ENCODE measurements around the gene ZNF214.

ZNF214 gene

DNA sequence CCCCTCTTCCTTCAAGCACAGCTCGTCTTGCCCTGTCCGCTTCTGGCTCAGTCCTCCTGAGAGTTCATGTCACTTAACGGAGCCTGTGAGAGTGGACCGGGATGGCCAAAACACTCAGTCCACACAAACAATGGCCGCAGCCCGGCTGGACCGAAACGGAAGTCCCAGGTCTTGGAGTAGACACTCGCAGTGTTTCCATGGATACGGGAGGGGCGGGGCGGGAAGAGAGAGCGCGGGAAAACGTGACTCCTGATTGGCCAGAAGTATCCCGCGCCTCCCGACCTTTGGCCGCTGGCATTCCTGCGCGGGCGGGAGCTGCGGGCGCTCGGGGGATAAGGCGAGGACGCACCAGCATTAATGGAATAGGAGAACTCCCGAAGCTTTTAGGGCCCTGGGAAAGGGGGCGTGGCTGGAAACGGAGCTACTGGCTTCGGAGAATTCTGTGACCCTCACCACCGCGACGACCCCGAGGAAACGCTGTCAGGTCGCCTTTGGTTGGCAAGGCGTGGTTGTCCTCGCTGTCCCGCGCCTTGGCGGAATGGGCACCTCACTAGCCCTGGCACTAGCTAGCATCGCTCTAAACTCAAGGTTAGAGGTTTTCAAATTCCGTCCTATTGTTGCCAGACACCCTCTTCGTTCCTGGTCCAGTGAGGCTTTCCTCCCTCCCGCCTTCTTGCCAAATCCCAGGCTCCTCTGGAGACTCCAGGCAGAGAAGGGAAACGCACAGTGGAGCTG is at the start of gene ZNF214, which contains the start of gene NLRP14:
ZNF214 (minus strand) TSS at position 164 of the 735 bp plus-strand sequence. CDS start 17,511 bp downstream, outside the sequence.
NLRP14 (plus strand) TSS at position 297 of the 735 bp plus-strand sequence. CDS start 18,108 bp downstream, outside the sequence.
- peak within 1 kb of the TSS; percentile 89 for H3K4me3 ChIP-seq (ENCODE audit: low read length)

GRCh38 chr11:7062534-7062933 is 42.4 kb upstream of the ZNF214 start:
- Histone ChIP-seq H3K9ac (ENCODE audit: low read length) (no peak overlapping the region), H3K36me3 (ENCODE audit: control insufficient read depth, low read depth, low read length) (no peaks in the 10 kb centered on the region), H3K27ac (ENCODE audit: low read length) (no peak overlapping the region), H3K27me3 (ENCODE audit: control insufficient read depth, insufficient read depth, low read length) (no peaks in the 10 kb centered on the region), H3K4me3 (ENCODE audit: low read length) (no peak overlapping the region), H3K4me1 (ENCODE audit: control insufficient read depth, low read depth, low read length) (no peaks in the 10 kb centered on the region), H3K9me3 (ENCODE audit: control insufficient read depth, low read depth, low read length) (no peaks in the 10 kb centered on the region)

More for the DNA sequence above, at the start of gene ZNF214, which contains the start of gene NLRP14:
- Histone ChIP-seq H3K9ac (ENCODE audit: low read length) (peak within 1 kb of the TSS; percentile 81), H3K4me1 (ENCODE audit: control insufficient read depth, low read depth, low read length) (peaks cover 8% of the 10 kb centered on the region), H3K9me3 (ENCODE audit: control insufficient read depth, low read depth, low read length) (no peaks in the 10 kb centered on the region), H3K27ac (ENCODE audit: low read length) (peak within 1 kb of the TSS; percentile 25), H3K36me3 (ENCODE audit: control insufficient read depth, low read depth, low read length) (no peaks in the 10 kb centered on the region), H3K27me3 (ENCODE audit: control insufficient read depth, insufficient read depth, low read length) (peaks cover 7% of the 10 kb centered on the region)

DNA sequence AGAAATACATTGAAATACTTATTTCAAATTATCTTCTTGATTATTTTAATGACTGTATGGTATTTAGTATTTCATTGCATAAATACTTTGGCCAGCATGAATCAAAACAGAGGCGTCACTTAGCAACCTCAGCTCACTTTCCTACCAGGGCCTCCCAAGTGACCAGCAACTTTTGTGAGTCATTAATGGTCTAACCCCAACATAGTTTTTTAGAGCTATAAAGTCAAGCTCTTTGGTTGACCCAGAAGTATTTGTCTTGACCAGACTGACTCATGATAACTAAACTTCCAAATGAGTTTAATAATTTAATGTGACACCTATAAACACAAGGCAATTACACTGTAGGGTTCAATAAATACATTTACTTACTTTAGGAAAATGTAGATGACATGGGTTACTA is 40.7 kb upstream of the ZNF214 start:
- Histone ChIP-seq H3K4me1 (ENCODE audit: control insufficient read depth, low read depth, low read length) (no peaks in the 10 kb centered on the region), H3K9ac (ENCODE audit: low read length) (no peak overlapping the region)

GRCh38 chr11:7057641-7058040 is 37.5 kb upstream of the ZNF214 start:
- no peak overlapping the region for H3K27ac ChIP-seq (ENCODE audit: low read length)
- H3K9ac ChIP-seq (ENCODE audit: low read length): no peak overlapping the region
- no peaks in the 10 kb centered on the region for H3K9me3 ChIP-seq (ENCODE audit: control insufficient read depth, low read depth, low read length)

More for the DNA sequence above, 40.7 kb upstream of the ZNF214 start:
- Histone ChIP-seq H3K36me3 (ENCODE audit: control insufficient read depth, low read depth, low read length) (no peaks in the 10 kb centered on the region), H3K9me3 (ENCODE audit: control insufficient read depth, low read depth, low read length) (no peaks in the 10 kb centered on the region), H3K4me3 (ENCODE audit: low read length) (no peak overlapping the region), H3K27me3 (ENCODE audit: control insufficient read depth, insufficient read depth, low read length) (no peaks in the 10 kb centered on the region), H3K27ac (ENCODE audit: low read length) (no peak overlapping the region)

GRCh38 chr11:7056828-7057513 is 36.8 kb upstream of the ZNF214 start:
- no peaks in the 10 kb centered on the region for H3K27me3 ChIP-seq (ENCODE audit: control insufficient read depth, insufficient read depth, low read length)
- H3K9ac ChIP-seq (ENCODE audit: low read length): no peak overlapping the region
- no peaks in the 10 kb centered on the region for H3K9me3 ChIP-seq (ENCODE audit: control insufficient read depth, low read depth, low read length)
- H3K4me1 ChIP-seq (ENCODE audit: control insufficient read depth, low read depth, low read length): no peaks in the 10 kb centered on the region
- no peak overlapping the region for H3K4me3 ChIP-seq (ENCODE audit: low read length)
- H3K27ac ChIP-seq (ENCODE audit: low read length): no peak overlapping the region
- no peaks in the 10 kb centered on the region for H3K36me3 ChIP-seq (ENCODE audit: control insufficient read depth, low read depth, low read length)

More at GRCh38 chr11:7057641-7058040, 37.5 kb upstream of the ZNF214 start:
- Histone ChIP-seq H3K4me3 (ENCODE audit: low read length) (no peak overlapping the region), H3K36me3 (ENCODE audit: control insufficient read depth, low read depth, low read length) (no peaks in the 10 kb centered on the region), H3K27me3 (ENCODE audit: control insufficient read depth, insufficient read depth, low read length) (no peaks in the 10 kb centered on the region), H3K4me1 (ENCODE audit: control insufficient read depth, low read depth, low read length) (no peaks in the 10 kb centered on the region)

DNA sequence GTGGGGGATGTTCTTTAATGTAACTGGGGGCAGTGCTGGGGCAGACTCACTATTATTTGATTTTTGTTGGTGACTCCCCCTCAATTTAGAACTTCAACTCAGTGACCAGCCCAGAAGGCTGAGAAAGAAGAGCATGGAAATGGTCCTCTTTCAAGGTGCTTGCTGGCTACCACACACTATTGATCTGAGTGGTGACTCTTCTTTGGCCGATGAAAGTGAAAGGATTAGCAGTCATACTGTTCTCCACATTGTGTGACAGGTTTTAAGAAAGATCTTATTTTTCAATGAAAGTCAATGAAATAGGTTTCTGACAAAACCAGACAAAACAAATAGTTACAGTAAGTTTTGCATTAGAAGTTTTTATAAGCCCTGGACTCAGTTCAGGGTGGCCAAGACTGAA is 30.0 kb upstream of the ZNF214 start:
- no peaks in the 10 kb centered on the region for H3K4me1 ChIP-seq (ENCODE audit: control insufficient read depth, low read depth, low read length)
- no peaks in the 10 kb centered on the region for H3K9me3 ChIP-seq (ENCODE audit: control insufficient read depth, low read depth, low read length)
- no peaks in the 10 kb centered on the region for H3K27me3 ChIP-seq (ENCODE audit: control insufficient read depth, insufficient read depth, low read length)
- H3K4me3 ChIP-seq (ENCODE audit: low read length): no peak overlapping the region
- no peak overlapping the region for H3K9ac ChIP-seq (ENCODE audit: low read length)
- no peak overlapping the region for H3K27ac ChIP-seq (ENCODE audit: low read length)
- no peaks in the 10 kb centered on the region for H3K36me3 ChIP-seq (ENCODE audit: control insufficient read depth, low read depth, low read length)

DNA sequence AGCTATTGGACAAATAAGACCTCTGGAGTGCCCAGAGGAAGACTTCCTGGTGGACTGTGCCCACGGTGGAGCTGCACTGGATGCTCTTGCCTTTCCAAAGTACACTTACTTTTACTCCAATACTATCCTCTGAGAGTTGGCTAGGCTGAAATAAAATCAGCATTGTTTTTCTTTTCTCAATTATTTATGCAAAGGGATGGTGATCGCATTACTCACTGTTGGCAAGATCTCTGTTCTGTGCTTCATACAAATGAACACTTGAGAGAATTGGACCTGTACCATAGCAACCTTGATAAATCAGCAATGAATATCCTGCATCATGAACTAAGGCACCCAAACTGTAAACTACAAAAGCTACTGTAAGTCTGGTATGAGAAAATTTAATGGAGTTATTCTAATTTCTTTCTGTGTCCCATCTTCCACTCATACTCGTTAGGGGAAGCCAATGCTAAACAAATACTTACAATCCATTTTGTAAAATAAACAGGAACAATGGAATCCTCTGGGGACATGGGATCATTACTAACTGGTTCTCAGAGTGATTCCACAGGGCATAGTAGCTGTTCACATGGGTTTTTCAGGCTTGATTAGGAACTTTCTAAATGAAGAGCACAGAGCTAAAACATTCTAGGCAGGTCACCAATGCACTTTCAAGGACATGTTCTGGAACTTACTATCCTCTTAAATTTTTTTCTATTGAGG is 26.5 kb upstream of the ZNF214 start:
- Histone ChIP-seq H3K27me3 (ENCODE audit: control insufficient read depth, insufficient read depth, low read length) (no peaks in the 10 kb centered on the region), H3K4me1 (ENCODE audit: control insufficient read depth, low read depth, low read length) (no peaks in the 10 kb centered on the region), H3K4me3 (ENCODE audit: low read length) (no peak overlapping the region), H3K27ac (ENCODE audit: low read length) (no peak overlapping the region), H3K9ac (ENCODE audit: low read length) (no peak overlapping the region), H3K9me3 (ENCODE audit: control insufficient read depth, low read depth, low read length) (no peaks in the 10 kb centered on the region), H3K36me3 (ENCODE audit: control insufficient read depth, low read depth, low read length) (no peaks in the 10 kb centered on the region)

- H3K4me3 ChIP-seq (ENCODE audit: low read length): no peak overlapping the region
- no peaks in the 10 kb centered on the region for H3K27me3 ChIP-seq (ENCODE audit: control insufficient read depth, insufficient read depth, low read length)
- H3K9me3 ChIP-seq (ENCODE audit: control insufficient read depth, low read depth, low read length): no peaks in the 10 kb centered on the region
- no peak overlapping the region for H3K9ac ChIP-seq (ENCODE audit: low read length)
- H3K27ac ChIP-seq (ENCODE audit: low read length): no peak overlapping the region
- no peaks in the 10 kb centered on the region for H3K4me1 ChIP-seq (ENCODE audit: control insufficient read depth, low read depth, low read length)
- H3K36me3 ChIP-seq (ENCODE audit: control insufficient read depth, low read depth, low read length): no peaks in the 10 kb centered on the region
Observed at GRCh38 chr11:7034019-7034418, 13.9 kb upstream of the ZNF214 start.

GRCh38 chr11:7032692-7033091 is 12.5 kb upstream of the ZNF214 start:
- no peak overlapping the region for H3K27ac ChIP-seq (ENCODE audit: low read length)

GRCh38 chr11:7031471-7031871 is 11.3 kb upstream of the ZNF214 start:
- no peaks in the 10 kb centered on the region for H3K4me1 ChIP-seq (ENCODE audit: control insufficient read depth, low read depth, low read length)
- H3K9me3 ChIP-seq (ENCODE audit: control insufficient read depth, low read depth, low read length): no peaks in the 10 kb centered on the region
- no peaks in the 10 kb centered on the region for H3K36me3 ChIP-seq (ENCODE audit: control insufficient read depth, low read depth, low read length)
- H3K4me3 ChIP-seq (ENCODE audit: low read length): no peak overlapping the region
- no peaks in the 10 kb centered on the region for H3K27me3 ChIP-seq (ENCODE audit: control insufficient read depth, insufficient read depth, low read length)
- H3K27ac ChIP-seq (ENCODE audit: low read length): no peak overlapping the region
- no peak overlapping the region for H3K9ac ChIP-seq (ENCODE audit: low read length)

More at GRCh38 chr11:7032692-7033091, 12.5 kb upstream of the ZNF214 start:
- H3K4me1 ChIP-seq (ENCODE audit: control insufficient read depth, low read depth, low read length): no peaks in the 10 kb centered on the region
- H3K27me3 ChIP-seq (ENCODE audit: control insufficient read depth, insufficient read depth, low read length): no peaks in the 10 kb centered on the region
- H3K9ac ChIP-seq (ENCODE audit: low read length): no peak overlapping the region
- H3K4me3 ChIP-seq (ENCODE audit: low read length): no peak overlapping the region
- H3K9me3 ChIP-seq (ENCODE audit: control insufficient read depth, low read depth, low read length): no peaks in the 10 kb centered on the region
- H3K36me3 ChIP-seq (ENCODE audit: control insufficient read depth, low read depth, low read length): no peaks in the 10 kb centered on the region

GRCh38 chr11:7030836-7031235 is 10.7 kb upstream of the ZNF214 start:
- Histone ChIP-seq H3K27ac (ENCODE audit: low read length) (no peak overlapping the region), H3K36me3 (ENCODE audit: control insufficient read depth, low read depth, low read length) (no peaks in the 10 kb centered on the region), H3K9me3 (ENCODE audit: control insufficient read depth, low read depth, low read length) (no peaks in the 10 kb centered on the region), H3K4me3 (ENCODE audit: low read length) (no peak overlapping the region), H3K27me3 (ENCODE audit: control insufficient read depth, insufficient read depth, low read length) (no peaks in the 10 kb centered on the region), H3K9ac (ENCODE audit: low read length) (no peak overlapping the region), H3K4me1 (ENCODE audit: control insufficient read depth, low read depth, low read length) (no peaks in the 10 kb centered on the region)
